IMR-90 (cell line): ENCODE results near the gene KMT2B. TPM values are rescaled to one million over a fixed set of nuclear protein-coding genes. Genes with fewer than 3 reads are reported as not detected.
A peak's percentile ranks its signal among the peaks of the same experiment; 100 is the strongest.

Experiments used
- ATAC-seq: fragments of 200-7000 bp; cut with Tn5 transposase; 2 replicates; pipeline ENCODE4 v1.9.1; 2020; ENCODE audit warnings: low read depth, mild to moderate bottlenecking, moderate library complexity
- BruUV-seq: library from RNA; stranded (reverse); fragments of 400-500 nt; replicated peaks from 2 replicates; lab custom pipeline; 2021; lab: Mats Ljungman, UMichigan
- CTCF ChIA-PET: fragments of 300-600 bp; formaldehyde crosslinking; extraction: SDS; loops from one replicate; lab custom pipeline; 2021; ENCODE audit warnings: antibody characterized with exemption; lab: Yijun Ruan, JAX
- POLR2A ChIA-PET: fragments of 300-600 bp; sonication (Branson Sonifier 250); formaldehyde crosslinking; loops from one replicate; lab custom pipeline; 2022; ENCODE audit warnings: antibody characterized with exemption; ENCODE audit not compliant: unreplicated experiment; lab: Charles Lee
- DNase-seq: peaks from one replicate; pipeline ENCODE4 v3.0.0; 2013
- H2AFZ ChIP-seq: replicated peaks from 2 replicates; pipeline ENCODE3; 2013; ENCODE audit warnings: low read length, mild to moderate bottlenecking; ENCODE audit not compliant: poor library complexity
- H2AK5ac ChIP-seq: 2 replicates; pipeline ENCODE4 v1.6.1; 2013; ENCODE audit warnings: low read depth, low read length, inconsistent platforms
- H2AK9ac ChIP-seq: replicated peaks from 2 replicates; pipeline ENCODE3; 2013; ENCODE audit warnings: mild to moderate bottlenecking, low read depth, low read length, moderate library complexity; ENCODE audit not compliant: poor library complexity
- H2BK120ac ChIP-seq: 2 replicates; pipeline ENCODE4 v1.6.1; 2013; ENCODE audit warnings: low read depth, low read length, inconsistent platforms
- H2BK15ac ChIP-seq: 3 replicates; pipeline ENCODE4 v1.6.1; 2013; ENCODE audit warnings: low read depth, low read length, inconsistent platforms
- H2BK20ac ChIP-seq: 2 replicates; pipeline ENCODE4 v1.6.1; 2013; ENCODE audit warnings: low read depth, mild to moderate bottlenecking, inconsistent platforms, low read length, moderate library complexity
- H2BK5ac ChIP-seq: 2 replicates; pipeline ENCODE4 v1.6.1; 2013; ENCODE audit warnings: mild to moderate bottlenecking, low read depth, low read length, inconsistent platforms; ENCODE audit not compliant: poor library complexity, severe bottlenecking
- H3K14ac ChIP-seq: replicated peaks from 2 replicates; pipeline ENCODE4 v1.6.1; 2013; ENCODE audit warnings: low read depth, low read length, inconsistent platforms
- H3K18ac ChIP-seq: 2 replicates; pipeline ENCODE4 v1.6.1; 2013; ENCODE audit warnings: low read depth, low read length, control low read depth
- H3K23ac ChIP-seq: 2 replicates; pipeline ENCODE4 v1.6.1; 2013; ENCODE audit warnings: low read depth, low read length, inconsistent platforms
- H3K27ac ChIP-seq: 2 replicates; pipeline ENCODE4 v1.5.1; 2013; ENCODE audit warnings: mild to moderate bottlenecking, control low read depth, low read length; ENCODE audit not compliant: insufficient read depth
- H3K27me3 ChIP-seq: 2 replicates; pipeline ENCODE4 v1.6.1; 2013; ENCODE audit warnings: low read length; ENCODE audit not compliant: control insufficient read depth, insufficient read depth
- H3K36me3 ChIP-seq: 2 replicates; pipeline ENCODE4 v1.6.1; 2013; ENCODE audit warnings: low read length, mixed read lengths; ENCODE audit not compliant: control insufficient read depth, insufficient read depth
- H3K4ac ChIP-seq: 2 replicates; pipeline ENCODE4 v1.6.1; 2013; ENCODE audit warnings: low read depth, low read length, inconsistent platforms
- H3K4me1 ChIP-seq: 2 replicates; pipeline ENCODE4 v1.6.1; 2013; ENCODE audit warnings: low read length, mixed read lengths; ENCODE audit not compliant: control insufficient read depth, insufficient read depth
- H3K4me2 ChIP-seq: 2 replicates; pipeline ENCODE4 v1.6.1; 2013; ENCODE audit warnings: low read depth, mild to moderate bottlenecking, control low read depth, low read length, moderate library complexity
- H3K4me3 ChIP-seq: 2 replicates; pipeline ENCODE4 v1.5.1; 2013; ENCODE audit warnings: low read depth, mild to moderate bottlenecking, control low read depth, low read length, moderate library complexity; ENCODE audit not compliant: insufficient read depth
- H3K56ac ChIP-seq: 2 replicates; pipeline ENCODE4 v1.6.1; 2013; ENCODE audit warnings: low read length, inconsistent platforms; ENCODE audit not compliant: insufficient read depth; ENCODE audit errors: extremely low read depth
- H3K79me1 ChIP-seq, 2 experiments: 2 replicates each; pipeline ENCODE4 v1.6.1; 2013; ENCODE audit warnings: low read length in 2 of 2, inconsistent platforms in 1 of 2, low read depth in 1 of 2
- H3K9ac ChIP-seq: 2 replicates; pipeline ENCODE4 v1.6.1; 2013; ENCODE audit warnings: low read depth, low read length, control low read depth
- H3K9me1 ChIP-seq: 2 replicates; pipeline ENCODE4 v1.6.1; 2013; ENCODE audit warnings: low read length, inconsistent platforms; ENCODE audit not compliant: insufficient read depth
- H3K9me3 ChIP-seq: 2 replicates; pipeline ENCODE4 v1.6.1; 2013; ENCODE audit warnings: low read length; ENCODE audit not compliant: control insufficient read depth, insufficient read depth
- H4K20me1 ChIP-seq: 2 replicates; pipeline ENCODE4 v1.6.1; 2013; ENCODE audit warnings: low read length, inconsistent platforms; ENCODE audit not compliant: insufficient read depth
- H4K5ac ChIP-seq: 2 replicates; pipeline ENCODE4 v1.6.1; 2013; ENCODE audit warnings: mild to moderate bottlenecking, low read depth, low read length, control low read depth
- H4K8ac ChIP-seq, 2 experiments: 2 replicates each; pipeline ENCODE4 v1.6.1; 2013; ENCODE audit warnings: low read depth in 2 of 2, low read length in 2 of 2, control low read depth in 1 of 2, inconsistent platforms in 1 of 2
- H4K91ac ChIP-seq: 2 replicates; pipeline ENCODE4 v1.6.1; 2013; ENCODE audit warnings: low read depth, low read length, inconsistent platforms; ENCODE audit not compliant: insufficient read depth
- BHLHE40 ChIP-seq: fragments of 150-350 bp; IDR thresholded peaks from 2 replicates; pipeline ENCODE4 v1.6.1; 2016; ENCODE audit warnings: mild to moderate bottlenecking, low read depth, low read length
- CEBPB ChIP-seq: IDR thresholded peaks from 2 replicates; pipeline ENCODE4 v1.6.1; 2012; ENCODE audit warnings: low read depth, low read length, improper control_type of control experiment
- CHD1 ChIP-seq: IDR thresholded peaks from 2 replicates; pipeline ENCODE4 v1.6.1; 2012; ENCODE audit warnings: low read depth, low read length, improper control_type of control experiment
- CTCF ChIP-seq: conservative IDR thresholded peaks from 2 replicates; pipeline ENCODE4 v1.5.1; 2012; ENCODE audit warnings: mild to moderate bottlenecking, low read depth, low read length, improper control_type of control experiment
- ELK1 ChIP-seq: fragments of 150-350 bp; IDR thresholded peaks from 2 replicates; pipeline ENCODE4 v1.6.1; 2016; ENCODE audit warnings: low read depth, mild to moderate bottlenecking, low read length, moderate library complexity, borderline replicate concordance
- FOS ChIP-seq: fragments of 150-350 bp; IDR thresholded peaks from 2 replicates; pipeline ENCODE4 v1.6.1; 2016; ENCODE audit warnings: low read depth, low read length
- MAFK ChIP-seq: IDR thresholded peaks from 2 replicates; pipeline ENCODE4 v1.6.1; 2012; ENCODE audit warnings: low read depth, low read length, improper control_type of control experiment
- MAZ ChIP-seq: IDR thresholded peaks from 2 replicates; pipeline ENCODE4 v1.6.1; 2012; ENCODE audit warnings: low read depth, mild to moderate bottlenecking, low read length, improper control_type of control experiment, moderate library complexity, borderline replicate concordance
- MXI1 ChIP-seq: IDR thresholded peaks from 2 replicates; pipeline ENCODE4 v1.6.1; 2012; ENCODE audit warnings: low read depth, mild to moderate bottlenecking, low read length, moderate library complexity, borderline replicate concordance
- NFE2L2 ChIP-seq: fragments of 150-350 bp; IDR thresholded peaks from 2 replicates; pipeline ENCODE4 v1.6.1; 2016; ENCODE audit warnings: low read depth, mild to moderate bottlenecking, low read length
- POLR2A ChIP-seq: IDR thresholded peaks from 2 replicates; pipeline ENCODE4 v1.6.1; 2012; ENCODE audit warnings: mild to moderate bottlenecking, low read depth, low read length
- RAD21 ChIP-seq: IDR thresholded peaks from 2 replicates; pipeline ENCODE4 v1.6.1; 2012; ENCODE audit warnings: low read length, improper control_type of control experiment
- RCOR1 ChIP-seq: IDR thresholded peaks from 2 replicates; pipeline ENCODE4 v1.6.1; 2012; ENCODE audit warnings: mild to moderate bottlenecking, low read length, improper control_type of control experiment; ENCODE audit not compliant: insufficient replicate concordance
- RFX5 ChIP-seq: IDR thresholded peaks from 2 replicates; pipeline ENCODE4 v1.8.0; 2012; ENCODE audit warnings: low read depth, mild to moderate bottlenecking, low read length, moderate library complexity
- SMC3 ChIP-seq: fragments of 150-350 bp; IDR thresholded peaks from 2 replicates; pipeline ENCODE4 v1.6.1; 2016; ENCODE audit warnings: low read depth, mild to moderate bottlenecking, antibody characterized with exemption, low read length, moderate library complexity
- USF2 ChIP-seq: fragments of 150-350 bp; IDR thresholded peaks from 2 replicates; pipeline ENCODE4 v1.6.1; 2017; ENCODE audit warnings: mild to moderate bottlenecking, antibody characterized with exemption, low read length, low read depth
- WGBS, 2 experiments: methylation state at CpG; one replicate each; pipeline versions ENCODE4 v1.1.5 to v1.1.7; 2013; ENCODE audit warnings: missing lambda C conversion rate in 2 of 2; ENCODE audit not compliant: insufficient read length in 1 of 2; ENCODE audit errors: extremely low coverage in 2 of 2; 5-methylcytosine and 5-hydroxymethylcytosine counted together
- dilution Hi-C: fragments of 300-500 bp; cut with HindIII; formaldehyde crosslinking; loops from one replicate; pipeline ENCODE4 v1.14.3; 2018; ENCODE audit warnings: low sequenced_read_pairs; ENCODE audit not compliant: unreplicated experiment
- in situ Hi-C: fragments of 300-500 bp; cut with MboI; formaldehyde crosslinking; loops from 3 replicates; pipeline ENCODE4 v1.14.3; 2019; ENCODE audit warnings: low sequenced_read_pairs, inconsistent platforms, mixed read lengths
- intact Hi-C: fragments of 100-400 bp; cut with micrococcal nuclease; formaldehyde crosslinking; loops from 2 replicates; pipeline ENCODE4 v1.10.0; 2022
- polyA plus RNA-seq, 3 experiments: library from polyadenylated mRNA; depleted of rRNA; stranded (reverse); fragments of >200 nt; gene quantifications; 2 replicates each; pipeline ENCODE4 v1.2.3, GENCODE V29; 2012; ENCODE audit warnings: low replicate concordance in 1 of 3
- total RNA-seq: library from RNA; depleted of rRNA; stranded (reverse); fragments of >200 nt; gene quantifications from 2 replicates; pipeline ENCODE4 v1.2.3, GENCODE V29; 2012

The KMT2B gene
- total and polyA plus RNA-seq, 2 of the 4 experiments (the other 2 are of a cell fraction) = 3.0 to 30.7 TPM

DNA sequence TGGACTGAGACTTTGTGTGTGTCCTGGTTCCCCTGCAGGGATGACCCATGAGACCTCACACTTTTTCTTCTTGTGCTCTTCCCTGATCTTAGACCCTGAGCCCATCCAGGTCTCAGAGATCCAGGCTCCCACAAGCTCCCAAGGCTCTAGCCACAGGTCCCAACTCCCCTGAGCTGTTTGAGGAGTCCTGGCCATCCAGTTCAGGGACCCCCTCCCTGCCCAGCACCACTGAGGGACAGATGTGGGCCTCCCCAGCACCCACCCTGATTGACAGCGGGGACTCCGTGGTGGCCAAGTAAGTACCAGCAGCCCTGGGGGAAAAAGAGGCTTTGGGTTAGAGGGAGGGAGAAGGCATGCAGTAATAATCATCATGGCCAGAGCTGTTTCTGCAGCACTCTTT lies 41.9 kb downstream of the KMT2B start:
- Histone ChIP-seq H3K14ac (no peak overlapping the region), H2BK20ac (no peak overlapping the region), H3K4ac (no peak overlapping the region), H4K91ac (no peak overlapping the region), H3K27me3 (no peaks in the 10 kb centered on the region), H2AFZ (no peak overlapping the region), H4K20me1 (peaks cover 6% of the 10 kb centered on the region; the same call in 1 of the 2 replicates), H3K4me3 (no peak overlapping the region), H3K27ac (no peak overlapping the region), H3K9ac (no peak overlapping the region), H2AK9ac (peak overlapping the region; percentile 63), H4K5ac (no peak overlapping the region), H3K23ac (no peak overlapping the region), H3K56ac (no peak overlapping the region), H3K79me1 (peaks cover 34 to 47% of the 10 kb centered on the region in 2 experiments), H3K4me2 (no peak overlapping the region), H2AK5ac (no peak overlapping the region), H2BK15ac (no peak overlapping the region), H4K8ac (no peak overlapping the region), H3K18ac (no peak overlapping the region), H3K9me1 (peaks cover 20% of the 10 kb centered on the region; the same call in 1 of the 2 replicates), H2BK5ac (no peak overlapping the region), H3K36me3 (peaks cover 17% of the 10 kb centered on the region), H3K4me1 (peaks cover 13% of the 10 kb centered on the region), H2BK120ac (no peak overlapping the region), H3K9me3 (no peaks in the 10 kb centered on the region)
- intact Hi-C loops = loop anchor here (2.0 to 5.0 kb wide), 2 partner anchors 15 to 173 kb away; partner anchors contain the start of gene ARHGAP33
- WGBS, 2 experiments = no CpG with 5 or more reads among the region's 2 CpGs
- in situ Hi-C loops = no loop called here
- TF ChIP-seq MXI1 (no peak), MAFK (no peak), ELK1 (no peak), CTCF (no peak), USF2 (no peak), POLR2A (no peak), CHD1 (no peak), RAD21 (no peak), CEBPB (no peak), MAZ (no peak), NFE2L2 (no peak), BHLHE40 (no peak), FOS (no peak), SMC3 (no peak), RFX5 (no peak), RCOR1 (no peak)
- no peak for DNase-seq
- BruUV-seq = no TSS peak
- POLR2A ChIA-PET = no interaction called here
- CTCF ChIA-PET = no interaction called here
- ATAC-seq = no peak
- dilution Hi-C loops = no loop called here
